ENCODE measurements around the gene SYNJ1.
A peak's percentile ranks its signal among the peaks of the same experiment; 100 is the strongest.

- TF ChIP-seq CTCF (IDR thresholded peaks at IDR 0.05) (no peak), POLR2A (IDR thresholded peaks at IDR 0.05) (peak; percentile 91)
These were observed at the start of gene SYNJ1 for GRCh38 chr21:32727687-32728455.

Data from right lobe of liver (tissue), 4 donors.